ENCODE measurements around the gene OTUD3.

The OTUD3 gene

DNA sequence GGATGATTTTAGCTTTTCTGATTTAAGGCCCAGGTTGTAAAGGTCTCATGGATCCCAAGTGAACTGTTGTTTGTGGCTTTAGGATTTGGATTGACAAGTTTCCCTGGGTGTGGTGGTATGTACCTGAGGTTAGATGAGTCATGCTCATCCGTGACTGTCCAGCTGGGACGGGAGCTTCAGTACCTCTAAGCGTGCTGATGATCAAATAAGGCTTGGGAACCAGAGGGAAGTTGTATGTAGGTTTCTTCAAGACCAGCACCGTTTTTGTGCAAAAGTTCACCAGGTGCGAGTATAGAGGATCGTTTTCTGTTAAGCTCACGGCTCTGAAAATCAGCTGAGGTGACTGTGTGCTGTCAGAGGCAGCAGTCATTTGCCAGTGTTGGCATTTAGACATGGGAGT is 21.4 kb downstream of the OTUD3 start:
- in situ Hi-C loops (cut with MboI; ENCODE audit: low pct_unique_long_range_greater_than_20kb, low sequenced_read_pairs, unreplicated experiment): loop anchor here (25.0 kb wide), 1 partner anchor 234 kb away; the partner anchor contains the start of gene PLA2G2F
- TF ChIP-seq, protein P1, sequence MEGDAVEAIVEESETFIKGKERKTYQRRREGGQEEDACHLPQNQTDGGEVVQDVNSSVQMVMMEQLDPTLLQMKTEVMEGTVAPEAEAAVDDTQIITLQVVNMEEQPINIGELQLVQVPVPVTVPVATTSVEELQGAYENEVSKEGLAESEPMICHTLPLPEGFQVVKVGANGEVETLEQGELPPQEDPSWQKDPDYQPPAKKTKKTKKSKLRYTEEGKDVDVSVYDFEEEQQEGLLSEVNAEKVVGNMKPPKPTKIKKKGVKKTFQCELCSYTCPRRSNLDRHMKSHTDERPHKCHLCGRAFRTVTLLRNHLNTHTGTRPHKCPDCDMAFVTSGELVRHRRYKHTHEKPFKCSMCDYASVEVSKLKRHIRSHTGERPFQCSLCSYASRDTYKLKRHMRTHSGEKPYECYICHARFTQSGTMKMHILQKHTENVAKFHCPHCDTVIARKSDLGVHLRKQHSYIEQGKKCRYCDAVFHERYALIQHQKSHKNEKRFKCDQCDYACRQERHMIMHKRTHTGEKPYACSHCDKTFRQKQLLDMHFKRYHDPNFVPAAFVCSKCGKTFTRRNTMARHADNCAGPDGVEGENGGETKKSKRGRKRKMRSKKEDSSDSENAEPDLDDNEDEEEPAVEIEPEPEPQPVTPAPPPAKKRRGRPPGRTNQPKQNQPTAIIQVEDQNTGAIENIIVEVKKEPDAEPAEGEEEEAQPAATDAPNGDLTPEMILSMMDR (IDR thresholded peaks at IDR 0.05; ENCODE audit: extremely low read depth, insufficient read depth, missing control alignments): no peak

GRCh38 chr1:19907456-19907855 is 25.3 kb downstream of the OTUD3 start:
- TF ChIP-seq, protein P1 (IDR thresholded peaks at IDR 0.05; ENCODE audit: extremely low read depth, insufficient read depth, missing control alignments): no peak
- in situ Hi-C loops (cut with MboI; ENCODE audit: low pct_unique_long_range_greater_than_20kb, low sequenced_read_pairs, unreplicated experiment): loop anchor here (25.0 kb wide), 1 partner anchor 230 kb away; the partner anchor contains the start of gene PLA2G2F
- no peak for DNase-seq (ENCODE audit: low spot score)

More for the DNA sequence above, 21.4 kb downstream of the OTUD3 start:
- DNase-seq (ENCODE audit: low spot score): no peak

DNA sequence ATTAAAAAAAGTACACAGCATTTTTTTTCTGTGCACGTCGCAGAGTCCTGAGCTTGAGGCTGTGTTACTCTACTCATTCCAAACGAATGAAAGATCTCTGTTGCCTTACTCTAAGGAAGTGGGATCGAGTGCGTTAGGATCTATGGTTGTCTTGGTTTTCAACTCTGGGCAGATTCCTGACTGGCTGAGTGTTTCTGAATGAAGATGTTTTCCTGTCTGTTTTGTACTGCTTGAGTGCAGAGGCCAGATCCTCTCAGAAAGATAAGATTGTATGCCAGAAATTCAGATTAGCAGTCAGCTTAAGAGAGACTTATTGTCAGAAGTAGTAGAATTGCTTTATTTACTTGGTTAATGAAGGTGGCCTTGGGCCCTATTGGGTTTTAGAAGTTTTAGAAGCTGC is 27.2 kb downstream of the OTUD3 start:
- no peak for DNase-seq (ENCODE audit: low spot score)
- TF ChIP-seq, protein P1 (IDR thresholded peaks at IDR 0.05; ENCODE audit: extremely low read depth, insufficient read depth, missing control alignments): no peak
- in situ Hi-C loops (cut with MboI; ENCODE audit: low pct_unique_long_range_greater_than_20kb, low sequenced_read_pairs, unreplicated experiment): loop anchor here (25.0 kb wide), 1 partner anchor 228 kb away; the partner anchor contains the start of gene PLA2G2F

DNA sequence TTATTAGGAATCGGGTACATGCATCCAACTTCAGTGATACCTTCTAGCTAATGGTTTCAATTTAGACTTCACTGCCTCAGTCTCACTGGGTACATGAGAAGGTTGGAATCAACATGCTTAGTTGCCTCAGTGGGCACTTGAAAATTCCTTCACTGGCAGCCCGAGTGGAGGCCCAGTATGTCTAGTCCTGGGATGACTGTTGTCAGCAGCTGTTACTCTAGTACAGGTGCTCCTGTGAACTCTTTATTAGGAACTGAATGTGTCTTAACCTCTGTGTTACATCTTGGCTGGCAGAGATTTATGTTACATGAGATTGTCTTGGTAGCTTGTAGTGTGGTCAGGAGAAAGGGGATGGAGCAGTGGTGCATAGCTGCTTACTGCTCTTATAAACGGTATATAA is 27.8 kb downstream of the OTUD3 start:
- TF ChIP-seq, protein P1 (IDR thresholded peaks at IDR 0.05; ENCODE audit: extremely low read depth, insufficient read depth, missing control alignments): no peak
- DNase-seq (ENCODE audit: low spot score): no peak
- in situ Hi-C loops (cut with MboI; ENCODE audit: low pct_unique_long_range_greater_than_20kb, low sequenced_read_pairs, unreplicated experiment): loop anchor here (25.0 kb wide), 1 partner anchor 227 kb away; the partner anchor contains the start of gene PLA2G2F

- DNase-seq (ENCODE audit: low spot score): no peak
- in situ Hi-C loops (cut with MboI; ENCODE audit: low pct_unique_long_range_greater_than_20kb, low sequenced_read_pairs, unreplicated experiment): loop anchor here (25.0 kb wide), 1 partner anchor 227 kb away; the partner anchor contains the start of gene PLA2G2F
These were observed 28.5 kb downstream of the OTUD3 start for GRCh38 chr1:19910650-19911049.

DNA sequence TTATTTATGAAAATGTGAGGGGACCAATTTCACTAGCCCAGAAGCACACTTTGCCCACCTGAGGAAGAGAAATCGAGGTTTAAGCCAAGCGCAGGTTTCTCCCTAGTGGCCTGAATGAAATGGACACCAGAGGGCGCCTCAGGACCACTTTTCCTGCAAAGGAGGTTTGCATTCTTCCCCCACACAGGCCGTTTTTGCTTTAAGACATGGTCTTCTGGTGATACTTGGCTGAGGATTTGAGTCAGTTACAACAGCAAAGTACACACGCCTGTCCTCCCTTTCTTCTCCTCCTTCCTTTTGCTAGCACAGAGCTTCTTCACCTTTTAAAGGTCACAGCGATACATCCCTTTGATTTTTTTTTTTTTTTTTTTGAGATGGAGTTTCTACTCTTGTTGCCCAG is 35.9 kb downstream of the OTUD3 start:
- TF ChIP-seq, protein P1 (IDR thresholded peaks at IDR 0.05; ENCODE audit: extremely low read depth, insufficient read depth, missing control alignments): peak; percentile 89
- in situ Hi-C loops (cut with MboI; ENCODE audit: low pct_unique_long_range_greater_than_20kb, low sequenced_read_pairs, unreplicated experiment): loop anchor here (25.0 kb wide), 1 partner anchor 219 kb away; the partner anchor contains the start of gene PLA2G2F
- peak; percentile 93 for DNase-seq (ENCODE audit: low spot score)

More at GRCh38 chr1:19910650-19911049, 28.5 kb downstream of the OTUD3 start:
- TF ChIP-seq, protein P1 (IDR thresholded peaks at IDR 0.05; ENCODE audit: extremely low read depth, insufficient read depth, missing control alignments): no peak
